Measurements from ENCODE around the gene SCN5A. TPM values are rescaled to one million over a fixed set of nuclear protein-coding genes. Genes with fewer than 3 reads are reported as not detected.

The SCN5A gene
- total RNA-seq, 1 experiment from 2014 or later: 0.16 TPM

- no peak for DNase-seq
- Mint-ChIP-seq H3K36me3 (ENCODE audit: insufficient read depth, unreplicated experiment) (no peaks in the 10 kb centered on the region), H3K27ac (ENCODE audit: unreplicated experiment) (no peak overlapping the region), H3K9me3 (ENCODE audit: unreplicated experiment) (no peaks in the 10 kb centered on the region), H3K4me3 (ENCODE audit: unreplicated experiment) (no peak overlapping the region), H3K4me1 (ENCODE audit: low read depth, unreplicated experiment) (no peaks in the 10 kb centered on the region), H3K27me3 (ENCODE audit: insufficient read depth, unreplicated experiment) (peaks cover 15% of the 10 kb centered on the region)
- Histone ChIP-seq H3K4me1 (no peaks in the 10 kb centered on the region), H3K36me3 (ENCODE audit: control insufficient read depth, insufficient read depth, low read length) (no peaks in the 10 kb centered on the region), H3K9me3 (no peaks in the 10 kb centered on the region; the same call in 1 of the 2 replicates), H3K4me3 (ENCODE audit: low read depth, low read length) (no peak overlapping the region), H3K27me3 (replicated peaks; ENCODE audit: control insufficient read depth, insufficient read depth, low read length) (no peaks in the 10 kb centered on the region)
- intact Hi-C loops (cut with micrococcal nuclease; ENCODE audit: unreplicated experiment): no loop called here
- no peak for TF ChIP-seq CTCF (IDR thresholded peaks at IDR 0.05; ENCODE audit: insufficient read depth in 1 of 2, low read depth in 1 of 2, low read length in 1 of 2, severe bottlenecking in 1 of 2, unreplicated experiment in 1 of 2)
- ChIA-PET POLR2A (no interaction called here), CTCF (no interaction called here)
- BruUV-seq (replicated peaks): no TSS peak
Measured at GRCh38 chr3:38588371-38588971, 61.0 kb downstream of the SCN5A start.

- no peak for DNase-seq
- TF ChIP-seq CTCF (IDR thresholded peaks at IDR 0.05; ENCODE audit: insufficient read depth in 1 of 2, low read depth in 1 of 2, low read length in 1 of 2, severe bottlenecking in 1 of 2, unreplicated experiment in 1 of 2): no peak
- Histone ChIP-seq H3K9me3 (no peaks in the 10 kb centered on the region; the same call in 1 of the 2 replicates), H3K4me3 (ENCODE audit: low read depth, low read length) (no peak overlapping the region), H3K4me1 (no peaks in the 10 kb centered on the region), H3K36me3 (ENCODE audit: control insufficient read depth, insufficient read depth, low read length) (no peaks in the 10 kb centered on the region), H3K27me3 (replicated peaks; ENCODE audit: control insufficient read depth, insufficient read depth, low read length) (no peaks in the 10 kb centered on the region)
- CTCF ChIA-PET: interaction anchor here (0.6 kb wide), 1 partner anchor 63 kb away, joined by 5 read pairs; no protein-coding TSS in a partner anchor
- BruUV-seq (replicated peaks): no TSS peak
- POLR2A ChIA-PET: no interaction called here
- intact Hi-C loops (cut with micrococcal nuclease; ENCODE audit: unreplicated experiment): no loop called here
- Mint-ChIP-seq H3K36me3 (ENCODE audit: insufficient read depth, unreplicated experiment) (no peaks in the 10 kb centered on the region), H3K9me3 (ENCODE audit: unreplicated experiment) (no peaks in the 10 kb centered on the region), H3K27me3 (ENCODE audit: insufficient read depth, unreplicated experiment) (peaks cover 15% of the 10 kb centered on the region), H3K4me1 (ENCODE audit: low read depth, unreplicated experiment) (no peaks in the 10 kb centered on the region), H3K4me3 (ENCODE audit: unreplicated experiment) (no peak overlapping the region), H3K27ac (ENCODE audit: unreplicated experiment) (no peak overlapping the region)
Measured at GRCh38 chr3:38587548-38588131, 61.8 kb downstream of the SCN5A start.

GRCh38 chr3:38586546-38587520, 62.7 kb downstream of the SCN5A start:
- no peaks in the 10 kb centered on the region for H3K4me1 Mint-ChIP-seq (ENCODE audit: low read depth, unreplicated experiment)
- Histone ChIP-seq H3K4me3 (ENCODE audit: low read depth, low read length) (no peak overlapping the region), H3K27me3 (replicated peaks; ENCODE audit: control insufficient read depth, insufficient read depth, low read length) (no peaks in the 10 kb centered on the region), H3K36me3 (ENCODE audit: control insufficient read depth, insufficient read depth, low read length) (no peaks in the 10 kb centered on the region), H3K9me3 (no peaks in the 10 kb centered on the region; the same call in 1 of the 2 replicates), H3K4me1 (no peaks in the 10 kb centered on the region)
- no peaks in the 10 kb centered on the region for H3K36me3 Mint-ChIP-seq (ENCODE audit: insufficient read depth, unreplicated experiment)
- POLR2A ChIA-PET: no interaction called here
- H3K9me3 Mint-ChIP-seq (ENCODE audit: unreplicated experiment): no peaks in the 10 kb centered on the region
- no peak overlapping the region for H3K4me3 Mint-ChIP-seq (ENCODE audit: unreplicated experiment)
- DNase-seq: no peak
- H3K27me3 Mint-ChIP-seq (ENCODE audit: insufficient read depth, unreplicated experiment): peaks cover 11% of the 10 kb centered on the region
- no peak for TF ChIP-seq CTCF (IDR thresholded peaks at IDR 0.05; ENCODE audit: insufficient read depth in 1 of 2, low read depth in 1 of 2, low read length in 1 of 2, severe bottlenecking in 1 of 2, unreplicated experiment in 1 of 2)
- BruUV-seq (replicated peaks): no TSS peak
- CTCF ChIA-PET: interaction anchor here (0.6 kb wide), 1 partner anchor 64 kb away, joined by 5 read pairs; no protein-coding TSS in a partner anchor
- no peak overlapping the region for H3K27ac Mint-ChIP-seq (ENCODE audit: unreplicated experiment)
- intact Hi-C loops (cut with micrococcal nuclease; ENCODE audit: unreplicated experiment): no loop called here
